Measurements from ENCODE around the gene RPAIN. TPM values are rescaled to one million over a fixed set of nuclear protein-coding genes. Genes with fewer than 3 reads are reported as not detected.

Gene RPAIN
- total and polyA plus RNA-seq, 2 of the 13 experiments (the other 11 are each of a cell fraction or from before 2014, with no cell fraction given) = 42.1 to 58.5 TPM

DNA sequence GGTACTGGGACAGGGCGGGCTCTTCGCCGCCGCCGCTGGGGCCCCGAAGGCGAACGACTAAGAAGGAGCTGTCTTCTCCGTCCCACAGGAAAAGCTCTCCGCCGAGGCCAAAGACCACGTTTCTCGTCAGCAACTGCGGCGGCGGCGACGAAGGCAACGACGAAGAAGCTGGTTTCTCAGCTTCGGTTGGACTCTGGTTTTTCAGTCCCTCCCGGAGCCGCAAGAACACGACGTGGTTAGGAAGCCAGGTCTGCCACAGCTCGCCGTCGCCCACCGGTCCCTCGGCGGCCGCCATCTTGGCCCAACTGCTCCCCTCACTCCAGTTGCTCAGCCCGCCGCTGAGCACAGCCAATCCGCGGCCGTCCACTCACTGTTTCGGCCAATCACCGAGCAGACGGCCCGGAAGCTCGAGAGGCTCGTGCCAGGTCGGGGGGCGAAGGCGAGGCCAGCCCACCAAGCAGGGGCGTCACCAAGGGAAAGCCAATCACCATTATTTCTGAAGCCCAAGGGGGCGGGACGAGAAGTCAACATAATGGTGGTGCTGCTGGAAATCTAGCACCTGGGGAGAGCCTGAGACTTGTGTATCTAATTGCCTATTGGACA lies 525 bp upstream of the RPAIN start, which contains the start of gene NUP88 (continued):
- peak; percentile 77 for TF ChIP-seq ZSCAN21 (CRISPR knock-in tag; IDR thresholded peaks at IDR 0.05; ENCODE audit: borderline replicate concordance)
- no peak for TF ChIP-seq SMAD3 (CRISPR knock-in tag; IDR thresholded peaks at IDR 0.05)
- no peak for TF ChIP-seq ARID2 (CRISPR knock-in tag; IDR thresholded peaks at IDR 0.05; ENCODE audit: borderline replicate concordance)
- peak; percentile 52 for TF ChIP-seq PHF20 (CRISPR knock-in tag; IDR thresholded peaks at IDR 0.05)
- no peak for TF ChIP-seq MIXL1 (CRISPR knock-in tag; IDR thresholded peaks at IDR 0.05)
- TF ChIP-seq GTF3A (CRISPR knock-in tag; conservative IDR thresholded peaks at IDR 0.05) = no peak
- no peak for TF ChIP-seq ZFP37 (CRISPR knock-in tag; IDR thresholded peaks at IDR 0.05; ENCODE audit: borderline replicate concordance)
- TF ChIP-seq, protein P1, sequence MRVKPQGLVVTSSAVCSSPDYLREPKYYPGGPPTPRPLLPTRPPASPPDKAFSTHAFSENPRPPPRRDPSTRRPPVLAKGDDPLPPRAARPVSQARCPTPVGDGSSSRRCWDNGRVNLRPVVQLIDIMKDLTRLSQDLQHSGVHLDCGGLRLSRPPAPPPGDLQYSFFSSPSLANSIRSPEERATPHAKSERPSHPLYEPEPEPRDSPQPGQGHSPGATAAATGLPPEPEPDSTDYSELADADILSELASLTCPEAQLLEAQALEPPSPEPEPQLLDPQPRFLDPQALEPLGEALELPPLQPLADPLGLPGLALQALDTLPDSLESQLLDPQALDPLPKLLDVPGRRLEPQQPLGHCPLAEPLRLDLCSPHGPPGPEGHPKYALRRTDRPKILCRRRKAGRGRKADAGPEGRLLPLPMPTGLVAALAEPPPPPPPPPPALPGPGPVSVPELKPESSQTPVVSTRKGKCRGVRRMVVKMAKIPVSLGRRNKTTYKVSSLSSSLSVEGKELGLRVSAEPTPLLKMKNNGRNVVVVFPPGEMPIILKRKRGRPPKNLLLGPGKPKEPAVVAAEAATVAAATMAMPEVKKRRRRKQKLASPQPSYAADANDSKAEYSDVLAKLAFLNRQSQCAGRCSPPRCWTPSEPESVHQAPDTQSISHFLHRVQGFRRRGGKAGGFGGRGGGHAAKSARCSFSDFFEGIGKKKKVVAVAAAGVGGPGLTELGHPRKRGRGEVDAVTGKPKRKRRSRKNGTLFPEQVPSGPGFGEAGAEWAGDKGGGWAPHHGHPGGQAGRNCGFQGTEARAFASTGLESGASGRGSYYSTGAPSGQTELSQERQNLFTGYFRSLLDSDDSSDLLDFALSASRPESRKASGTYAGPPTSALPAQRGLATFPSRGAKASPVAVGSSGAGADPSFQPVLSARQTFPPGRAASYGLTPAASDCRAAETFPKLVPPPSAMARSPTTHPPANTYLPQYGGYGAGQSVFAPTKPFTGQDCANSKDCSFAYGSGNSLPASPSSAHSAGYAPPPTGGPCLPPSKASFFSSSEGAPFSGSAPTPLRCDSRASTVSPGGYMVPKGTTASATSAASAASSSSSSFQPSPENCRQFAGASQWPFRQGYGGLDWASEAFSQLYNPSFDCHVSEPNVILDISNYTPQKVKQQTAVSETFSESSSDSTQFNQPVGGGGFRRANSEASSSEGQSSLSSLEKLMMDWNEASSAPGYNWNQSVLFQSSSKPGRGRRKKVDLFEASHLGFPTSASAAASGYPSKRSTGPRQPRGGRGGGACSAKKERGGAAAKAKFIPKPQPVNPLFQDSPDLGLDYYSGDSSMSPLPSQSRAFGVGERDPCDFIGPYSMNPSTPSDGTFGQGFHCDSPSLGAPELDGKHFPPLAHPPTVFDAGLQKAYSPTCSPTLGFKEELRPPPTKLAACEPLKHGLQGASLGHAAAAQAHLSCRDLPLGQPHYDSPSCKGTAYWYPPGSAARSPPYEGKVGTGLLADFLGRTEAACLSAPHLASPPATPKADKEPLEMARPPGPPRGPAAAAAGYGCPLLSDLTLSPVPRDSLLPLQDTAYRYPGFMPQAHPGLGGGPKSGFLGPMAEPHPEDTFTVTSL (CRISPR knock-in tag; IDR thresholded peaks at IDR 0.05; ENCODE audit: borderline replicate concordance) = no peak
- TF ChIP-seq KDM1A (CRISPR knock-in tag; IDR thresholded peaks at IDR 0.05) = no peak
- no peak for TF ChIP-seq NBN (conservative IDR thresholded peaks at IDR 0.05)
- TF ChIP-seq RBFOX2 (IDR thresholded peaks at IDR 0.05; ENCODE audit: low read depth, low read length) = peak; percentile 93
- TF ChIP-seq, protein P2, sequence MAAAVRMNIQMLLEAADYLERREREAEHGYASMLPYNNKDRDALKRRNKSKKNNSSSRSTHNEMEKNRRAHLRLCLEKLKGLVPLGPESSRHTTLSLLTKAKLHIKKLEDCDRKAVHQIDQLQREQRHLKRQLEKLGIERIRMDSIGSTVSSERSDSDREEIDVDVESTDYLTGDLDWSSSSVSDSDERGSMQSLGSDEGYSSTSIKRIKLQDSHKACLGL (CRISPR knock-in tag; IDR thresholded peaks at IDR 0.05) = peak; percentile 15; the same call in 1 of the 2 replicates
- no peak for TF ChIP-seq ZNF33A (CRISPR knock-in tag; IDR thresholded peaks at IDR 0.05; ENCODE audit: borderline replicate concordance)
- no peak for TF ChIP-seq SUZ12 (IDR thresholded peaks at IDR 0.05; ENCODE audit: low read depth, low read length)
- 0 out of 2 replicates have a peak, but pooled peaks have one; percentile 40 for TF ChIP-seq PCBP1 (IDR thresholded peaks at IDR 0.05; ENCODE audit: borderline replicate concordance, low read depth, low read length)
- 0 out of 2 replicates have a peak, but pooled peaks have one; percentile 12 for TF ChIP-seq ETV5 (CRISPR knock-in tag; IDR thresholded peaks at IDR 0.05; ENCODE audit: borderline replicate concordance)
- TF ChIP-seq, protein P3, sequence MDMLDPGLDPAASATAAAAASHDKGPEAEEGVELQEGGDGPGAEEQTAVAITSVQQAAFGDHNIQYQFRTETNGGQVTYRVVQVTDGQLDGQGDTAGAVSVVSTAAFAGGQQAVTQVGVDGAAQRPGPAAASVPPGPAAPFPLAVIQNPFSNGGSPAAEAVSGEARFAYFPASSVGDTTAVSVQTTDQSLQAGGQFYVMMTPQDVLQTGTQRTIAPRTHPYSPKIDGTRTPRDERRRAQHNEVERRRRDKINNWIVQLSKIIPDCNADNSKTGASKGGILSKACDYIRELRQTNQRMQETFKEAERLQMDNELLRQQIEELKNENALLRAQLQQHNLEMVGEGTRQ (IDR thresholded peaks at IDR 0.05; ENCODE audit: low read depth, low read length) = 0 out of 2 replicates have a peak, but pooled peaks have one; percentile 22
- TF ChIP-seq, protein P3 (CRISPR knock-in tag; IDR thresholded peaks at IDR 0.05; ENCODE audit: borderline replicate concordance) = peak; percentile 36; the same call in 1 of the 2 replicates
- peak; percentile 26 for TF ChIP-seq IKZF4 (CRISPR knock-in tag; IDR thresholded peaks at IDR 0.05; ENCODE audit: borderline replicate concordance, low read depth, not compliant biosample characterization)
- TF ChIP-seq, protein P4, sequence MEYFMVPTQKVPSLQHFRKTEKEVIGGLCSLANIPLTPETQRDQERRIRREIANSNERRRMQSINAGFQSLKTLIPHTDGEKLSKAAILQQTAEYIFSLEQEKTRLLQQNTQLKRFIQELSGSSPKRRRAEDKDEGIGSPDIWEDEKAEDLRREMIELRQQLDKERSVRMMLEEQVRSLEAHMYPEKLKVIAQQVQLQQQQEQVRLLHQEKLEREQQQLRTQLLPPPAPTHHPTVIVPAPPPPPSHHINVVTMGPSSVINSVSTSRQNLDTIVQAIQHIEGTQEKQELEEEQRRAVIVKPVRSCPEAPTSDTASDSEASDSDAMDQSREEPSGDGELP (IDR thresholded peaks at IDR 0.05; ENCODE audit: borderline replicate concordance, low read depth) = 0 out of 2 replicates have a peak, but pooled peaks have one; percentile 18
- no peak for TF ChIP-seq SSRP1 (CRISPR knock-in tag; IDR thresholded peaks at IDR 0.05)
- no peak for TF ChIP-seq IKZF1 (IDR thresholded peaks at IDR 0.05)
- TF ChIP-seq TGIF2 (CRISPR knock-in tag; IDR thresholded peaks at IDR 0.05) = peak; percentile 33; the same call in 1 of the 2 replicates
